COLO668 (cell line): ENCODE data around the gene IFT27.
"Not testable (repeated sequence)": the region's sequence is repeated elsewhere in the genome, so short reads cannot be mapped to it uniquely, and the experiment has no call there.

ENCODE experiments used
- DNase-seq: peaks from one replicate; lab custom pipeline; 2025; ENCODE audit not compliant: unreplicated experiment; lab: John Stamatoyannopoulos, UW

The IFT27 gene

GRCh38 chr22:36765943-36766450 is 9.9 kb downstream of the IFT27 start:
- no peak for DNase-seq

- no peak for DNase-seq
These were observed 10.6 kb downstream of the IFT27 start for GRCh38 chr22:36765131-36765942.

- no peak for DNase-seq
These were observed 11.3 kb downstream of the IFT27 start for GRCh38 chr22:36764641-36765040.

- DNase-seq: no peak
These were observed 11.9 kb downstream of the IFT27 start for GRCh38 chr22:36764060-36764459.

- DNase-seq: no peak
These were observed 12.3 kb downstream of the IFT27 start for GRCh38 chr22:36763576-36763975.

DNA sequence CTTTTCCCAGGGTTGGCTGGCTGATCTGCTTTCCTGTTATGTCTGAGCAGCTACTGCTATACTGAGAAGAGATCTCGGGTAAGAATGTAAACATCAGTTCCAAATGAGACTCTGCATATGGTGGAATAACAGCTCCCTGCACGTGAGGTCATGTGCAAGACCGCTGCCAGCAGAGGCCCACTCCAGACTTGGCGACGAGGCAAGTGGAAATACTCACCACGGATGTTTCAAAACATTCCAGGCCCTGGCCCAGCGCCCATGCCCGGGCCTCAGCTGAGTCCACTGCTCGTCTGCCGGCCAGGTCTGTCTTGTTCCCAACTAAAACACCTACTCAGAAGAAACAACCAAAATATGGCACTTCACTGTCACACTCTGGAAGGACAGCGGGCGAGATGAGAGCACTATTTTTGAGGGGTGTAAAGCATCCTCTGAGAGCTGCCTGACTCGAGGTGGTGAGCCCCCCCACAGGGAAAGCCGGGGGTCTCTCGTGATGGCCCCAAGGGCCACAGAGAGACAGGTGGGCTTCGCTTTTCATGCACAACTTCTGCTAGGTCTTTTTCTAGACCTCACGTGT is 13.1 kb downstream of the IFT27 start:
- no peak for DNase-seq

- no peak for DNase-seq
These were observed 14.2 kb downstream of the IFT27 start for GRCh38 chr22:36761553-36762240.

DNA sequence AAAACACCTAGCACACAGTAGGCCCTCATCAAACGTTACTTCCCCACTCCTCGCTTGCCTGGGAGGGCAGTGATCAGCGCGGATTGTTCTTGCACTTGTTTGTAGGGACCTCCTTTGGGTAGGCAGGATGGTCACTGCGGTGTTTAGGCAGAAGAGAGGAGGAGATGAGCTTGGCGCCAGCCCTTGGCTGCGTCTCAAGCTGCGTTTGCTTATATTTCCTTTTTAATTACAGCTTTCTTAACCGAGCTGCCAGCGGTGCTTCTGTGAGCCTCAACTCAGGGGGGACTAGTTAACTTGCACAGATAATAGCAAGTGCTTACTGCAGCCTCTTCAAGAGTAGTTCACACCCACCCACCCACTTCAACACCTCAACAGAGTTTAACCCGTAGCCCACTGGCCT is 15.1 kb downstream of the IFT27 start:
- DNase-seq: no peak

DNA sequence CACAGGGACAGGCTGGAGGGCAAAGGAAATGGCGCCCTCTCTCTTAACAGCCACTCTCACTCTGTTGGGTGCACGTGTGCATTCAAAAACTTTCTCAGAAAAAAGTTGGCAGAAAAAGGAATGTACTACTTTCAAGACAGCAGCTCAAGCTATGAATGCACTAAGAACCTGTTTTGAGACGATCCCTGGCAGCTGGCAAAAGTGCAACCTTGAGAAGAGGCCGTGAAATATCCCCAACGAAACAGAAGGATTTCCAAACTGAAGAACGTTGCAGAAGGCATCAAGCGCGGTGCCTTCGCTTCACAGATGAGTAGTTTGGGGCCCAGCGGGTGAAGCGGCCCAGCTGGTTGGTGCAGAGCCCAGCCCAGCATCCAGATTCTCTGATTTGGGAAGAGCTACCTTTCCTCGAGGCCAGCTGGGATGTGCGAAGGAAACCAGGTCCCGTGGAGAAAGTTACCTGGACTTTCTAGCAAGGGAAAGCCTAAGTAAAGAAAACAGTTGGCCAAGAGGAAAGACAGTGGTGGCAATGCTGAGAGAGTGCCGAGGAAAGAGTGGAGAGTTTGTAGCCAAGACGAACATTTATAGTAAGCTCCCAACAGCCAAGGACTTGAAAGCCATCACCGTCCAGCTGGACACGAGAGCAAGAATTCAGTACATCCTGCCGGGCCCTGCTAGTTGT is 16.3 kb downstream of the IFT27 start:
- no peak for DNase-seq

DNA sequence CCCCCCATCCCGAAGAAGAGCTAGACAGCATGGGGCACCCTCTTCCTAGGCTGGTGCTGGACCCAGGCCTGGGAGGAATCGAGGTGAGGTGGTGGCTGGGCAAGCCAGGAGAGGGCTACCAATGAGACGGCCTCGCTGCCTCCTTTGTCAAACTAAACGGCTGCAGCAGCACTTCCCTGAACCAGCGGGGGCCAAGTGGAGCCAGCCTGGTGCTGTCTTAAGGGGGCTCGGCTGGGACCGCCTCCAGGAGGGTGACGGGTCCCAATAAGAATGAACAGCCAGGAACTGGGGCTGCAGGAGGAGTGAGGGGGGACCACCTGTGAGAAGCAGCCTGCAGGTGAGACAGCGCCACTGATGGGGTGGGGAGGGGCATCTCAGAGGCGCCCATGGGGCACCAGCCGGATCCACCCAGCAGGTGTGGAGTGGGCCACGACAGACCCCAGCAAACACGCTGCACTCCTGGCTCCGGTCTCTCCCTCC is 17.1 kb downstream of the IFT27 start:
- DNase-seq: no peak

- peak; percentile 64 for DNase-seq
These were observed 18.2 kb downstream of the IFT27 start for GRCh38 chr22:36757668-36758211.

- no peak for DNase-seq
These were observed 18.9 kb downstream of the IFT27 start for GRCh38 chr22:36756746-36757655.

GRCh38 chr22:36756031-36756430 is 19.9 kb downstream of the IFT27 start:
- DNase-seq: no peak

DNA sequence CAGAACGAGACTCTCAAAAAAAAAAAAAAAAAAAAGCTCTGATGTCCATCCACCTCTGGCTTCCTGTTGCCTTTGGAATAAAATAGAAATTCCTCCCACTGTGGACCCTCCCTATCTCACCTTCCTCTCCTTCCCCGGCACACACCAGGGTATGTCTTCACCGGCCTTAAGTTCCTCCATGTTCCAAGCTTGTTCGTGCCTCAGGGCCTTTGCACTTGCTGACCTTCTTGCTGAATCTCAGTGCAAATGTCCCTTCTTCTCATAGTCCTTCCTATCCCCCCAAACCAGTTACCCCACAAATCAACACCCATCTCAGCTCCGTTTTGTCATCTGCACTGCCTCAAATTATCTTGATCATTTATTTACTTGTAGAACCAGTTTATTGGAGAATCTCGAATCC is 20.6 kb downstream of the IFT27 start:
- no peak for DNase-seq

DNA sequence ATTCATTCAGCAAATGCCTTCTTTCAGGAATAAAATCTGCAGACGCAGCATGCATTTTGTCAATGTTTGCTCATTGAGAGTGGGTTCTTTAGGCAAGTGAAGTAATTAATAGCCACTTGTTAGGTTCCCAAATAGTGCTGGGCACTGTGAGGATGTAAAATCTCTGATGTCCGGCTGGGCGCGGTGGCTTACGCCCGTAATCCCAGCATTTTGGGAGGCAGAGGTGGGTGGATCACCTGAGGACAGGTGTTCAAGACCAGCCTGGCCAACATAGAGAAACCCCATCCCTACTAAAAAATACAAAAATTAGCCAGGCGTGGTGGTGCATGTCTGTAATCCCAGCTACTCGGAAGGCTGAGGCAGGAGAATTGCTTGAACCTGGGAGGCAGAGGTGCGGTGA is 21.0 kb downstream of the IFT27 start:
- not testable (repeated sequence) for DNase-seq

DNA sequence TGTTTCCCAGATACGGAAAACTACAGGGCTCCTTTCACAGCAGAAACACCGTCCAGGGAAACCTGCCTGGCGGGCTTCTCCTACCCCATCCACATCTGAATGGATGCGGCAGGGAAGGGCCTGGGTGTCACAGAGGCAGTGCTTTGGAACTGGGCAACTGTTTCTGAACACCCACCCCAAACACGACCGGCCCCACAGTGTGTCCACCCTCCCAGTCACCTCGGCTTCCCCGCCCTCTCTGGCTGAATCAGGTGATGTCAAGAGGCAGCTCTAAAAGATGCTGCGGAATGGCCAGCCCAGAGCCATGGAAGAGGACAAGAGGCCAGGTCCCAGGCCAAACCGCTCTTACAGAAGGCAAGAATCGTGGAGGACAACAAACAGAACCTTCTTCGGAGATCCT is 22.0 kb downstream of the IFT27 start:
- DNase-seq: no peak

GRCh38 chr22:36753120-36753802 is 22.7 kb downstream of the IFT27 start:
- no peak for DNase-seq

GRCh38 chr22:36746375-36746970 is 29.4 kb downstream of the IFT27 start:
- no peak for DNase-seq
